HG03354 (cell line): Measurements from ENCODE around the gene AKR1B1.
"Not testable (repeated sequence)": the region's sequence is repeated elsewhere in the genome, so short reads cannot be mapped to it uniquely, and the experiment has no call there.

Experiments used
- ATAC-seq: cut with Tn5 transposase; IDR thresholded peaks from one replicate; pipeline ENCODE4 v1.9.1; 2021; ENCODE audit warnings: mild to moderate bottlenecking; ENCODE audit not compliant: unreplicated experiment, poor library complexity, severe bottlenecking

AKR1B1 gene

GRCh38 chr7:134458806-134459698 lies at the start of gene AKR1B1:
Gene AKR1B1 (minus strand): TSS chr7:134459100. CDS start chr7:134459062, 38 bp downstream.
- peak; percentile 96 for ATAC-seq

DNA sequence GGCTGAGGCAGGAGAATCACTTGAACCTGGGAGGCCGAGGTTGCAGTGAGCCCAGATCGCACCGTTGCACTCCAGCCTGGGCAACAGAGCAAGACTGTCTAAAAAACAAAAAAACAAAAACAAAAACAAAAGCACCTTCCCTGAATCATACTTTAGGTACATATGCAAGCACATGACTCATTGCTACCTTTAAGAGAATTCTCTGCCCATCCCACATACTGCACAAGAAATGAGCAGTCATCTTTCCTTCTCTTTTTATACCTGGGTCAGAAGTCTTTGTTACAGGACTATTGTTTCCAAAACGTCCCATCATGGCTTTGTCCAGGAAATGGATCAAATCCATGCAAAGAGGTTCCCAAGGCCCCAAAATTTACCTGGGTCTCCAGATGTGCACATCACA lies 47.0 kb upstream of the AKR1B1 start:
- no peak for ATAC-seq

- ATAC-seq, result no peak
These were observed 45.8 kb upstream of the AKR1B1 start for GRCh38 chr7:134504660-134505164.

GRCh38 chr7:134502463-134503371 lies 43.8 kb upstream of the AKR1B1 start:
- ATAC-seq, result no peak

DNA sequence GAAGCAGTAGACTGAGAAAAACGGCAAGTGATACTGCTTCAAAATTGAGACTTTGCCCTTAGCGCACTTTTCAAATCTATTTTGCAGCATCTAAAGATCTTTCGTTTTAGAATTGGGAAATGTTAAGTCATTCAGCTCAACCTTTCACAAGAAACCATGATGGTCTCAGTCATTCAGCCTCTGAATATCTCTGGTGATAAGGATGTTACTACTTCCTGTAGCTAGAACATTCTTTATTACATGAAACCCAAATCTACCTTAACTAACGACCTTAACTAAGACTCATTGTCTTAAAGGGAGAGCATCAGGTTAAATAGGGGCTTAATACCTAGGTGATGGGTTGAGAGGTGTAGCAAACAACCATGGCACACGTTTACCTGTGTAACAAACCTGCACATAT lies 42.1 kb upstream of the AKR1B1 start:
- ATAC-seq, result no peak

DNA sequence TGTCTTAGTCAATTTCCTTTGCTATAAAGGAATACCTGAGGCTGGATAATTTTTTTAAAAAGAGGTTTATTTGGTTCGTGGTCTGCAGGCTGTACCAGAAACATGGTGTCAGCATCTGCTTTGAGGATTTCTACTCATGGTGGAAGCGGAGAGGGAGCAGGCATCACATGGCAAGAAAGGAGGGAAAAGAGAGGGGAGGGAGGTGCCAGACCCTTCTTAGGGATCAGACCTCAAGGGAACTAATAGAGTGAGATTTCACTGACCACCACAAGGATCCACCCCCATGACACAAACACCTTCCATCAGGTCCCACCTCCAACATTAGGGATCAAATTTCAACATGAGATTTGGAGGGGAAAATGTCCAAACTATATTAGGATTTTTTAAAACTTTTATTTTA lies 41.5 kb upstream of the AKR1B1 start:
- ATAC-seq, result no peak

- ATAC-seq, result no peak
These were observed 36.6 kb upstream of the AKR1B1 start for GRCh38 chr7:134495546-134495945.

- ATAC-seq, result no peak
These were observed 34.2 kb upstream of the AKR1B1 start for GRCh38 chr7:134493091-134493490.

GRCh38 chr7:134487721-134488120 lies 28.8 kb upstream of the AKR1B1 start:
- not testable (repeated sequence) for ATAC-seq

DNA sequence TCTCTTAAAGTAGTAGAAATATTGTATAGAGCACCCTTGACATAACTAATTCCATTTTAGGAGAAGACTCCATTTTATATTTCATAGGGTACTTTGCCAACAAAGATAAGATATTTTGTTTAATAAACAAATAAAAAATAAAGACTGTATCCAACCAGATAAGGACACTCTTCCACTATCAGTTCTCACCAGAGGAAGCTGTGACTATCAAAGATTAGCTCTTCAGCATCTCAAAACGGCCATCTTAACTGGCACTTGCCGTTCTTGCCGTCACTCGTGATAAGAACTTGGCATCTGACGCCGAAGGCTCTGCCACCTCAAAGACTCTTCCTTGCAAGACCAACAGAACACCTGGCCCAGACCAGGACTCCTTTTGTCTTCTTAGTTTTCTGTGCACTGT lies 26.3 kb upstream of the AKR1B1 start:
- ATAC-seq, result no peak

DNA sequence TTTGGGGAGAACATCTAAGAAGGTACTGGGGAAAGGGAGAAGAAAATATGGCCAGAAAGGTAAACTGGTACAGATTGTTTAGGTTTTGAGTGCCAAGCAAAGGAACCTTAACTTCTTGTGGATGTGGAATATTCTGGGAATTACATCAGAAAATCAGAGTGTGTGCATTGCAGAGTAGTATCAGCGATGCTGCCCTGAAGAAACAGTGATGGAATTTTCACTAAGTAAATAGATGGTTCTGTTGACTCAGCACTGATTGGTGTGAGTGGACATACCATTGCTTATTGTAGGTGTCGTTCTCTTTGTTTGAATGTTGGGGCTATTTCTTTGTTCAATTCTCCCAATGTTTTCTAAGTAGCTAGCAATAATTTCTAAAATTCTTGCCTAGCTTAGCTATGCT lies 24.4 kb upstream of the AKR1B1 start:
- ATAC-seq, result no peak

- ATAC-seq, result no peak
These were observed 24.0 kb upstream of the AKR1B1 start for GRCh38 chr7:134482858-134483257.

- no peak for ATAC-seq
These were observed 22.3 kb upstream of the AKR1B1 start for GRCh38 chr7:134481167-134481566.

- no peak for ATAC-seq
These were observed 21.8 kb upstream of the AKR1B1 start for GRCh38 chr7:134480730-134481129.

DNA sequence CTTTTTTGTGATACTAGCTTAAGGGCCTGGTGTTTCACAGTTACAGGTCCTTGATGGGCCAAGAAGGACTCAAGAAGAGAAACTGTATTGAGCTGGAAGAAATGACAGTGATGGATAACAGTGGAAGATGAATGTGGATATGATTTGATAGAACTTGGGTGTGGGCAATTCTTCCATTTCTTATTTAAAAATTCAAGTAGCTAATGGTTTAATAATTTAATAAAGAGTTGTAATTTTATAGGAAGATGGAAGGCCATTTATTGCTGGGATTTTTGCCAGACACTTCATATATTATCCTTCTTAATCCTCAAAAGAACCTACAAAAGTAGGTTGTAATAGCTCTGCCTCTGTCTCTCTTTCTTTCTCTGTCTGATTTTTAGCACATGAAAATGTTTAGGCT lies 21.3 kb upstream of the AKR1B1 start:
- ATAC-seq, result no peak

GRCh38 chr7:134478707-134479106 lies 19.8 kb upstream of the AKR1B1 start:
- no peak for ATAC-seq

DNA sequence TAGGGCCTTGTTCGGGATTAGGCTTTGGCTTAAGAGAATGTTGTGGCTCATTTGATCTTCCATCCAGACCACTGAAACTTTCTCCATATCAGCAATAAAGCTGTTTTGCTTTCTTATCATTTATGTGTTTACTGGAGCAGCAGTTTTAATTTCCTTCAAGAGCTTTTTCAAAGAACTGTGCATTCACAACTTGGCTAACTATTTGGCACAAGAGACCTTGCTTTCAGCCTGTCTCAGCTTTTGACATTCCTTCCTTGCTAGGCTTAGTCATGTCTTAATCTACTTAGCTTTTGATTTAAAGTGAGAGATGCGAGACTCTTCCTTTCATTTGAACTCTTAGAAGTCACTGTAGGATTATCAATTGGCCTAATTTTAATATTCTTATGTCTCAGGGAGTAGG lies 19.1 kb upstream of the AKR1B1 start:
- no peak for ATAC-seq

DNA sequence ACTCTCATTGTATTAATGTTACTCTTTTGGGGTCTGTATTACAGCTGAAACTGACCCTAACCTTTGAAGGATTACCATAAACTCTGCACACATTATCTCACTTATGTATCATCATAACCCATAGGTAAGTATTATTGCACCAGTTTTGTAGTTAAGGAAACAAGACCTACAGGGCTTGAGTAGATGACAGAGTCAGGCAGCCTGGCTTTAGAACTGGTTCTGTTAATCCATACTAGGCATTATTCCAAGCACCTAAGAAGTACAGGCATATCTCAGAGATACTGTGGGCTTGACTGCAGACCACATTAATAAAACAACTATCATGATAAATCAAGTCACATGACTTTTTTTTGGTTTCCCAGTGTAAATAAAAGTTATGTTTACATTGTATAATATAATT lies 17.1 kb upstream of the AKR1B1 start:
- no peak for ATAC-seq

- ATAC-seq, result no peak
These were observed 15.9 kb upstream of the AKR1B1 start for GRCh38 chr7:134474828-134475227.

GRCh38 chr7:134473861-134474291 lies 15.0 kb upstream of the AKR1B1 start:
- ATAC-seq, result no peak
